NCI-H1930 (cell line): Measurements from ENCODE around the gene TP53BP2.
"Not testable (repeated sequence)": the region's sequence is repeated elsewhere in the genome, so short reads cannot be mapped to it uniquely, and the experiment has no call there.

ENCODE experiments used
- DNase-seq, 2 experiments: peaks; one replicate each; lab custom pipeline; 2025; lab: John Stamatoyannopoulos, UW

The TP53BP2 gene

DNA sequence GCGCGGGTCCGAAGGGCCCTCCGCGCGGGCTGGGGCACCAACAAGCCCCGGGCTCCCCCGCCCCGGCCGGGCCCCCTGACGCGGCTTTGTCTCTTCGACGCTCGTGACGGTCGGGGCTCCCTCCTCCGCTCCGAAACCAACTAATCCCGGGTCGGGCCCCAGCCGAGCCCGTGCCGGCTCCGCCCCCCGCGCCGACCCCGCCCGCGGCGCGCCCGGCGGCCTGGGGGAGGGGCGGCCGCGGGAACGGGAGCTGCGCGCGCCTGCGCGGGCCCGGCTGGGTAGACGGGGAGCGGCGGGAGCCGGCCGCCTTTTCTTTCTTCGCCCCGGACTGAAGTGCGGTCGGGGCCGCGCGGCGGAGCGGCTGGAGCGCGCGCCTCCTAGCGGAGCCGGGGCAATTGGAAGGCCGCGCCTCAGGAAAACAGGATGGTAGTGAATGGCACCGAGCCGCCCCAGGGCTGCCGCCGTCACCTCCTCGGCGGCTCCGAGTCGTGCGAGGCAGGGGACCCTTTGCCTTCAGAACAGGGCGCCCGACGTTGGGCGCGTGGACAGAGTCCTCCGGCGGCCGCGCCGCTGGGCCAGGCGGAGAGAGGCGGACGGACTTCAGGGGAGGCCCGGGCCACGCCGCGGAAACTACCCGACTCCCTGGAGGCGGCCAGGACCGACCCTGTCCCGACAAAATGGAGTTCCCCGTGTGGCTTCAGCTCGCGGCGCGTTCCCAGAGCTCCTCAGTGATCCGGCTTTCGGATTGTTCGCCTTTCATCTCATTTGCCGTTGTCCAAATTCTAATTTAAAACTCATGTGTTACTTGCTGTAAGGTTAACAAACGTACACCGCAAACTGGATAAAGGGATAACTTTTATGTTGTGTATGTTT, at the start of gene TP53BP2:
Gene TP53BP2, minus strand, starts transcription at position 138 of the 873 bp plus-strand sequence. CDS start 267 bp downstream, outside the sequence.
- peak; percentile 79 to 89 for DNase-seq

DNA sequence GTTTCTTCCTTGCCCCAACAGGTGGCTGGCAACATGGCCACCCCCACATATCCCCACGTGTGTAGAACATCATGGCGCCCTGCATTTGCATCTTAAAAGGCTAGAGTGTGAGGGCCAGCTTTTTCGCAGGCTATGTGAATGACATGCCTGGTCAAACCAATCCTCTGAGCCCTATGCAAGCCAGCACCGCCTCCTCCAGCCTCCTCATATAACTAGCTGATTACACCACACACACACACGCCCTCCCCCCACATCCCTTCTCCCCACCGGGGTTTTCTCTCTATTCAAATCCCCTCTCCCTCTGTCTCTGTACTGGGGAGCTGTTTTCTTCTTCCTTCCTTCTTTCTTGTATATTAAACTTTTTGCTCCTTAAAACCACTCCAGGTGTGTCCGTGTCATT, 44.7 kb upstream of the TP53BP2 start:
- not testable (repeated sequence) for DNase-seq

DNA sequence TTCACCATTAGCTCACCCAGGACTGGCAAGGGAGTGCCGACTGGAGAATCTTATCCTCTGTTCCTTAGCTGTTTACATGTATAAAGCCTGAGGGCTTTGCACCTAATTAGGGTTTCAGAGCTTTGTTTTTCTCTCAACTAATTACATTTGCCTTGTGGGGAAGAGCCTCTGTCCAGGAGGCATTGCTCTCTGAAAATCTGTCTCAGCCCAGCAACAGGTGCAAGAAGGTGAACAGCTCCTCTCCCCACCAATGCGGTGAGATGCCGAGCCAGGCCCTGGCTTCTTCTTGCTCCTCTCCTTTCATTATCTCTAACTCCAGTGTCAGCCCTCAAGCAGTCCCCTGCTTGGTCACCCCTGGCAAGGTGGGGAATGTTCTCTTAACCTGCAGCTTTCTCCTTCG, 43.6 kb upstream of the TP53BP2 start:
- not testable (repeated sequence) for DNase-seq

DNA sequence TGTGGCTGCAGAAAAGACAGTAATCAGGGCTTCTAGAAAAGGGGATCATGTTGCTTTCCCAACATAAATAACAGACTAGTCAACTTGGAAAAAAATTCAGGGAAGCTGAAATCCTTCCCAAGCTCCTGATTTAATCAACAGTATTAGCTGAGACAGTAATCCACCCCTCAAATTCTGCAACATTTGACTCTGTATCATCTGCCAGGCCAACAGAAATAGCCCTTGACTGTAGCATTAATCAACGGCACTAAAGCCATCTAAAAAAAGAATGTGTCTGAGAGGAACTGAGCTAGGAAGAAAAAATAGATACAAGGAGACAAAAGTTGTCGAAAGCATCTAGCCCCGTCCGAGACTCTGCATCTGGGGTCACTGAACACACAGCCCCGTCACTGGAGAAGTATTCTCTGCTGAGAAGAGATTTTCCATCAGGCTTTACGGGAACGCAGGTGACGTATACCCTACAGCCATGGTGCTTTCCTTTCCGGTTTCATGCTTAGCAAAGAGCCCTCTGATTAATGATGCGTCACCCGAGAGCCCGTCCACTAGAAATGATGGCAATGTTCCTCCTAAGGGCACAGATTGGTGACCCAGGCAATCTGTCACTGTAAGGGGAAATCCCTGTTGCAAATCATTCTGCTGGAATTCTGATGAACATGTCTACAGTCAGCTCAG, 42.1 kb upstream of the TP53BP2 start:
- no peak for DNase-seq

- no peak for DNase-seq
Observed at GRCh38 chr1:223886516-223886921, 40.8 kb upstream of the TP53BP2 start.

GRCh38 chr1:223885614-223886013, 39.9 kb upstream of the TP53BP2 start:
- no peak for DNase-seq

GRCh38 chr1:223878598-223879325, 33.0 kb upstream of the TP53BP2 start:
- DNase-seq: no peak

- DNase-seq: no peak
Observed at GRCh38 chr1:223877804-223878203, 32.1 kb upstream of the TP53BP2 start.

DNA sequence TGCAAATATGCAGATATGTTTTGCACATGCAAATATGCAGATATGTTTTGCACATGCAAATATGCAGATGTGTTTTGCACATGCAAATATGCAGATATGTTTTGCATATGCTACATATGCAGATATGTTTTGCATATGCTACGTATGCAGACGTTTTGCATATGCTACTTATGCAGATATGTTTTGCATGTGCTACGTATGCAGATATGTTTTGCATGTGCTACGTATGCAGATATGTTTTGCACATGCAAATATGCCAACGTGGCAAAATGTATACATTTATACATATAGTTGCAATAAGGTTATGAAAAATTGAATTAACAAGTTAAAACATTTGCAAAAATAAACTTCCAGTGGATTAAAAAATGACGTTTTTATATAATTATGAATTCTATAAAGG, 30.8 kb upstream of the TP53BP2 start:
- DNase-seq: no peak

DNA sequence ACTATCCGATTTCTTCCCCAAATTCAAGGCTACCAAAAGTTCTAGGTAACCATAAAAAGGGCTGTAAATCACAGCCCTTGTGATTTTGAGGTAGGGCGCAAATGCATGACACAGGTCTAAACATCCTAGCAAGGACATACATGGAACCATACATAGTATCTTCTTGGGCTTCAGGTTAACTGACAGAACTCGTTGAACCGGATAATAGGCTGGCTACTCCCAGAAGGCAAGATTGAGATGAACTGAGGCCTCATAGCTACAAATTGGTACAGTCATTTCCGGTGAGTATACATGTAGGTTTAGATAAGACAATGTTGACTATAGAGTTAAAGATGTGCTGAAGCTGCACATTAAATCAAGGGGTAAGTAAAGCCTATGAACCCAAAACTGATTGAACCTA, 27.3 kb upstream of the TP53BP2 start:
- DNase-seq: no peak

DNA sequence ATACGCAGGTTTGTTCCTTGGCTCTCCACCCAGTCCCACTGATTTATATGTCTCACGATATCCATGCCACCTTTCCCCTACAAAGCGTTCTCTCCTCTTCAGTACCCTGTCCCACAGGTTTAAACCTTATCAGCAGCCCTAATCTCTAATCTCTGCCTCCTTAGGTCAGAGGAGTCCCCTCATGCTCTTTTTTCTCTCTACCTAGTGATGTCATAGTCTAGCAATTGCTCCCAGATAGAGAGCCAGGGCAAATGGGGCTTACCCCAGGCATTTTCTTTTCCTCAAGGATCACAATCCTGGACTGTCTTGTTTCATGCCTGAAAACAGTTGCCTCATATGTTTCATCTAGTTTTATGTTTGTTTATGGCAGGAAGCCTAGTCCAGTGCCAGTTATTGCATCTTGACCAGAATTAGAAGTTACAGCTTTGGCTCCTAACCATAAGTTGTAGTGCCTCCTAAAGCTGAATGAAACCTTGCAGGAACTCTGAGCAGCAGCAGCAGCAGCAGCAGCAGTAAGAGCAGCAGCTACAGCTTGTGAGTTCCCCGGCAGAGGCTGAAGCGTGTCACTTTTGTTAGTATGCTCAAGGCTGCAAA, 26.7 kb upstream of the TP53BP2 start:
- no peak for DNase-seq

GRCh38 chr1:223870617-223871574, 25.1 kb upstream of the TP53BP2 start:
- no peak for DNase-seq

DNA sequence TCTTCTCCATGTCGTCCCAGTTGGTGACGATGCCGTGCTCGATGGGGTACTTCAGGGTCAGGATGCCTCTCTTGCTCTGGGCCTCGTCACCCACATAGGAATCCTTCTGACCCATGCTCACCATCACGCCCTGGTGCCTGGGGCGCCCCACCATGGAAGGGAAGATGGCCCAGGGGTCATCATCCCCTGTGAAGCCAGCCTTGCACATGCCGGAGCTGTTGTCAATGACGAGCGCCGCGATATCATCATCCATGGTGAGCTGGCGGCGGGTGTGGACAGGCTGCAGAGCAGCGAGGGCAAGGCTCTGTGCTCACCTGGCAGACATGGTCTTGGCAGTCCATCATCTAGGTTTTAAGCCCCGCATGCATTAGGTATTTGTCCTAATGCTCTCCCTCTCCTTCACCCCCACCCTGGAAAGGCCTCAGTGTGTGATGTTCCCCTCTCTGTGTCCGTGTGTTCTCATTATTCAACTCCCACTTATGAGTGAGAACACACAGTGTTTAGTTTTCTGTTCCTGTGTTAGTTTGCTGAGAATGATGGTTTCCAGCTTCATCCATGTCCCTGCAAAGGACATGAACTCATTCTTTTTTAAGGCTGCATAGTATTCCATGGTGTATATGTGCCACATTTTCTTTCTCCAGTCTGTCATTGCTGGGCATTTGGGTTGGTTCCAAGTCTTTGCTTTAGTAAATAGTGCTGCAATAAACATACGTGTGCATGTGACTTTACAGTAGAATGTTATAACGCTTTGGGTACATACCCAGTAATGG, 19.0 kb upstream of the TP53BP2 start:
- DNase-seq: not testable (repeated sequence)

DNA sequence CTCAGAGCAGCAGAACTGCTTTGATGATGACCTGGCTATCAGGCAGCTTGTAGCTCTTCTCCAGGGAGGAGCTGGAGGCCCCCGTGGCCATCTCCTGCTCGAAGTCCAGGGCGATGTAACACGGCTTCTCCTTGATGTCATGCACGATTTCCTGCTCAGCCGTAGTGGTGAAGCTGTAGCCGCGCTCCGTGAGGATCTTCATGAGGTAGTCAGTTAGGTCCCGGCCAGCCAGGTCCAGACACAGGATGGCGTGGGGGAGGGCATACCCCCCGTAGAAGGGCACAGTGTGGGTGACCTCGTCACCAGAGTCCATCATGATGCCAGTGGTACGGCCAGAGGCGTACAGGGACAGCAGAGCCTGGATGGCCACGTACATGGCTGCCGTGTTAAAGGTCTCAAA, 18.3 kb upstream of the TP53BP2 start:
- no peak for DNase-seq

GRCh38 chr1:223861904-223862303, 16.2 kb upstream of the TP53BP2 start:
- no peak for DNase-seq

- no peak for DNase-seq
Observed at GRCh38 chr1:223860051-223860622, 14.4 kb upstream of the TP53BP2 start.

GRCh38 chr1:223859058-223859457, 13.3 kb upstream of the TP53BP2 start:
- DNase-seq: no peak

DNA sequence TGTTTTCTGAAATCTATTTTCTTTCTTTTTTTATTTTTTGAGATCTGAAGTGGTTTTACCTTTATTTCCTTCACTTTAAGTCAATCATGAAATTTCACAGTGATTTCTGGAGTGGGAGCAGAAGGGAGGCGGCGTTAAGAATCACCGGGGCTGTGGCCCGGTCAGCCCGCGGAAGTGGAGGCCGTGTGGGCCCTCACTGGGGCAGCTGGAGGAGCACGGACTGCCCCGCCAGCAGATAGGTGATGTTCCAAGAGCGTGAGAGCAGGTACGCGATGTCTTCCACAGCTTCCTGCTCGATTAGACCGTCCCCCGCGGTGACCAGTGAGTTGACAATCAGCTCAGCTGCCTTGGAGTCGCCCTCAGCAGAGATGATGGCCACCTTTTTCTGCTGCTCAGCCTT, 10.6 kb upstream of the TP53BP2 start:
- DNase-seq: no peak

- DNase-seq: no peak
Observed at GRCh38 chr1:223853748-223854147, 8.0 kb upstream of the TP53BP2 start.

GRCh38 chr1:223853275-223853674, 7.5 kb upstream of the TP53BP2 start:
- DNase-seq: no peak
